SK-N-MC (cell line): Measurements from ENCODE around the gene CD28.

ENCODE experiments used
- DNase-seq: peaks from one replicate; pipeline ENCODE4 v3.0.0-alpha.2; 2011; ENCODE audit warnings: low read depth, low spot score
- H3K27ac ChIP-seq: fragments of 200-600 bp; sonication (generic); 2 replicates; pipeline ENCODE4 v1.5.1; 2016; ENCODE audit warnings: mixed run types
- H3K36me3 ChIP-seq: fragments of 200-600 bp; sonication (generic); 2 replicates; pipeline ENCODE4 v1.6.1; 2017; ENCODE audit warnings: antibody characterized with exemption, low read length, mixed read lengths; ENCODE audit not compliant: insufficient read depth
- H3K4me3 ChIP-seq: fragments of 200-600 bp; sonication (generic); 2 replicates; pipeline ENCODE4 v1.5.1; 2016
- H3K9ac ChIP-seq: fragments of 200-600 bp; sonication (generic); 2 replicates; pipeline ENCODE4 v1.8.0; 2017; ENCODE audit warnings: mixed run types, mixed read lengths; ENCODE audit not compliant: insufficient read length
- H3K9me3 ChIP-seq: fragments of 200-600 bp; sonication (generic); 2 replicates; pipeline ENCODE4 v1.6.1; 2017; ENCODE audit warnings: low read depth, mild to moderate bottlenecking, antibody characterized with exemption, low read length, moderate library complexity, mixed read lengths
- EZH2 ChIP-seq: fragments of 200-600 bp; sonication (generic); IDR thresholded peaks from one replicate; pipeline ENCODE4 v1.6.1; 2017; ENCODE audit warnings: antibody characterized with exemption
- FOXP2 ChIP-seq: optimal IDR thresholded peaks from 2 replicates; pipeline ENCODE3; 2011; ENCODE audit warnings: mild to moderate bottlenecking, moderate library complexity; ENCODE audit not compliant: insufficient read depth; ENCODE audit errors: extremely low read length, control extremely low read depth
- POLR2AphosphoS5 ChIP-seq: IDR thresholded peaks from 2 replicates; pipeline ENCODE4 v1.6.1; 2012; ENCODE audit warnings: mild to moderate bottlenecking, low read depth, low read length, borderline replicate concordance

The CD28 gene

DNA sequence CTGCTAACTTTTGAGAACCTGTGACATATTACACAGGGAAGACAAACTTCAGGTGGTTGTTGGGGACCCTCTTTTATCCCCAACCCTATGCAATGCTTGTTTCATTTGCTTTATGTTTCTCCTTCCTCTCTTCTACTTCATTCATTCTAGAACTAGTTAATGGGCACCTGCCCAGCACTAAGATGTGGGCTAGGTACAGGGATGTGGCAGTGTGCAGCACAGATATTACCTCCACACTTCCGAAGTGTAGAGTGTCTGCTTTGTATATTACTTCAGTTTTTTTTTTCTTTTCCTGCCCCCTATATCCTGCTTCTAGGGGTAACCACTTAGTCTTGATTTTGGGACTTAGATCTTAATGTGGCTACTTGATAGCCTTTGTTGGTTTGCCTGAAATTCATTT is 35.1 kb downstream of the CD28 start:
- Histone ChIP-seq H3K4me3 (no peak overlapping the region), H3K9me3 (no peaks in the 10 kb centered on the region), H3K36me3 (no peaks in the 10 kb centered on the region), H3K9ac (no peak overlapping the region), H3K27ac (no peak overlapping the region)
- TF ChIP-seq EZH2 (no peak), POLR2AphosphoS5 (no peak), FOXP2 (no peak)
- DNase-seq: no peak

DNA sequence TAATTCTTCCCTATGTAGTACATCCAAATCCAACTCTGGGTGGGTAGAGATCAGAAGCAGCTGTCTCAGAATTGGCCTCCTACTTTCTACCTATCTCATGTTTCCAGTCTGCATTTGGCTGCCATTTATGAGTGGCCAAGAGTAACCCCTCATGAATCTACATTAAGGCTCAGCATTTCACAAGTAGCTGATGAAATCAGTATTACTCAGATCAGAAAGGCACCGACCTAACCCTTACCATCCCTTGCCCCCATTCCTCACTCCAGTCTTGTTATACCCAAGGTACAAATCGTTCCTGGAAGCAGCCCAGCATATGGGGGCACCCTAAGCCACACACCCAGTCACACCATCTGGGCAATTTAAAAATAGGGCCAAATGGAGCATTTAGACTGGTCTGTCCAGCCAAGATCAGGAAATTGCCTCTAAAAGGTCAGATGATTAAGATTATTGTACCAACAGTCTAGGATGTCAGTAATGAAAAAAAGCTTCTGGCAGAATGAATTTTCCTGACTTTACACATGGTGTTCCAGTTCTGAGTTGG is 37.1 kb downstream of the CD28 start:
- no peak overlapping the region for H3K4me3 ChIP-seq
- TF ChIP-seq FOXP2 (no peak), EZH2 (no peak), POLR2AphosphoS5 (no peak)
- no peaks in the 10 kb centered on the region for H3K36me3 ChIP-seq
- H3K9me3 ChIP-seq: no peaks in the 10 kb centered on the region
- H3K9ac ChIP-seq: no peak overlapping the region
- no peak for DNase-seq
- no peak overlapping the region for H3K27ac ChIP-seq

DNA sequence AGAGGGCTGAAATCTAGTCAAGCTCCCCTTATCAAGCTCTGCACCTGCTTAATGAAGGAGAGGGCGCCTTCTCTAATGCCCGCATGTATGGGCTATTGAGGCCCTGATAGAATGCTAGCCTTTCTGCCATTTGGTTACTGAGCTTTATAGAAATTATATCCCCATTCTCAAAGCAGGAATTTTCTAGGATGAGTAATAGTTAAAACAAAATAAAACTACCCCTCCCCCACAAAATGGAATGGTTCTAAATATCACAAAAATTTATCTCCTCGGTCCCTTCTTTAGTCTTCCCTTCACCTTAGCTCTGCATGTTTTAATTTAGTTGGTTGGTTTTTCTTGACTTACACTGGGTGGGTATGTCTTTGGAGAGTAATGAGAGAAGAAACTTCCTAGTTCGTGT is 37.7 kb downstream of the CD28 start:
- H3K27ac ChIP-seq: no peak overlapping the region
- H3K4me3 ChIP-seq: no peak overlapping the region
- H3K9ac ChIP-seq: no peak overlapping the region
- no peaks in the 10 kb centered on the region for H3K9me3 ChIP-seq
- no peak for DNase-seq
- no peaks in the 10 kb centered on the region for H3K36me3 ChIP-seq
- no peak for TF ChIP-seq EZH2
- no peak for TF ChIP-seq POLR2AphosphoS5
- no peak for TF ChIP-seq FOXP2

DNA sequence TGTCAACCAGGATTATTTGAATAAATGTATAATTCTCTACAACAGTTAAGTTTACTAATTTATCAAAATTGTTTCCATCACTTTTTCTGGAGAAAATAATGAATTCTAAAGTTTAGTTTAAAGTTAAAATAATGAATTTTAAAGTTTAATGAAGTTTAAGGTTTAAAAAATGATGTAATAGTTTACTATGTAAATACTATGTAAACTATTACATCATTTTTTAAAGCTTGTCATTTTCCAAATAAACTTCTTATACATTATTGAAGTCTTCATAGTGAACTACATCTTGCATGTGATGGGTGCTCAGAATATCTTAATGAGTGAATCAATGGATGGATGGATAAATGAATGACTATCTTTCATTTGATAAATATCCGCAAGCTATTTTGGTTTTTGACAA is 38.8 kb downstream of the CD28 start:
- H3K36me3 ChIP-seq: no peaks in the 10 kb centered on the region
- TF ChIP-seq POLR2AphosphoS5 (no peak), EZH2 (no peak), FOXP2 (no peak)
- no peak overlapping the region for H3K27ac ChIP-seq
- H3K9me3 ChIP-seq: no peaks in the 10 kb centered on the region
- no peak overlapping the region for H3K4me3 ChIP-seq
- H3K9ac ChIP-seq: no peak overlapping the region
- DNase-seq: no peak

DNA sequence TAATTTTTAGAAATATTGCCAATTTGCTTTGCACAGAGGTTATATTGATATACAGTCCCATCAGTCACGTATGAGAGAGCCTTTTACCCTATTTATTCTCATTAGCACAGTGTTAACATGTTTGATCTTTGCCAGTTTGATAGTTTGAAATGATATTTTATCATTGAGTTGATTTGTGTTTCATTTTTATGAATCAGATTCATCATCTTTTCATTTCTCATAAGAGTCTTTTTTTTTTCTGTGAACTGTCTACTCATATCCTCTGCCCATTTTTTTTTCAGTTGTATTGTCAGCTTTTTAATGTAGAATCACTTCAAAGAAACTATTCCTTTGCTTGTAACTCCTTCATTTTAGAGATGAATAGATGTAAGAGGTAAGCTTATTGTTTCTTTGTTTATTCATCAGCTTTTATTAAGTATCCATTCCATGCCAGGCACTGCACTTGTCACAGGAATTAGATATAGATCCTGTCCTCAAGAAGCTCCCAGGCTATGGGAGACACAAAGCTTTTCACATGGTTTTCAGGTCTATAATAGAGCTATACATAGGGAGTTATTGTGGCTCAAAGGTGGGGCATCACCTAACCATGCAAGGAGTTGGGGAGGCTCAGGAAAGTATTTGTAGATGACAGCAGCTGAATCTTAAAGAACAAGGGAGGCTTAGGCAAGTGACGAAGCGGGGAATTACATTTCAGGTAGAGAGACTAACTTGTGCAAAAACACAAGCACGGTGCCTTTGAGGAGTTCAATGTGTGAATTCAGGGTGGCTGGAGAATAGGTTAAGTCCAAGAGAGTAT is 42.1 kb downstream of the CD28 start:
- no peak overlapping the region for H3K9ac ChIP-seq
- no peaks in the 10 kb centered on the region for H3K9me3 ChIP-seq
- H3K36me3 ChIP-seq: no peaks in the 10 kb centered on the region
- TF ChIP-seq EZH2 (no peak), POLR2AphosphoS5 (no peak), FOXP2 (no peak)
- no peak overlapping the region for H3K27ac ChIP-seq
- no peak for DNase-seq
- no peak overlapping the region for H3K4me3 ChIP-seq

DNA sequence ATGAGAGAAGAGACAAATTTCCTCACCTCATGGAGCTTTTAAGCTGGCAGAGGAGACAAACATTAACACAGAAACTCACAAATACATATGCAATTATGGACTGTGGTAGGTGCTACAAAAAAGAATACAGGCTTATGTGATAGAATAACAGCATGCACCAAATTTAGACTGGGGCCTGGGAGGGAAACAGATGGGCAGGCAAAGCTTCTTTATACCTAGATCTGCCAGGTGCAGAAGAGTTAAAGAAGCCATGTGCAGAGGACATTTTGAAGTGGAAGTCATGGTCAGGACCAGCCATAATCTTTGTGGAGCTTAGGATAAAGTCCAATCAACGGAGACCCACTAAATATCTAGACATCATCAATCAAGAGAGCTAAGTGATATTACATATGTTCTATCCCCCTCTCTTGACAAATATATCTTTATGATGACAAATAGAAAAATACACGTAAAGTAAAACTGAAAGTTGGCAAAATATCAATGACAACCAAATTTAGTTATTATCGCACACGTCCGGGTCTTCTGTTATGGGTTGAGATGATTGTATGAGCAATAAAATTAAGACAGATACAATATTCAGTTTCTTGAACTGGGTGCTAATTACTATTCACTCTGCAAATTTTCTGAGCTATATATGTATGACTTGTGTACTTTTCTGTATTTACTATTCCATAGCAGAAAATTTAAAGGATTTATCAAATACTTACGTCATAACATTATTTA is 44.1 kb downstream of the CD28 start:
- Histone ChIP-seq H3K36me3 (no peaks in the 10 kb centered on the region), H3K27ac (no peak overlapping the region), H3K4me3 (no peak overlapping the region), H3K9me3 (peaks cover under 1% of the 10 kb centered on the region; the same call in 1 of the 2 replicates), H3K9ac (no peak overlapping the region)
- TF ChIP-seq FOXP2 (no peak), POLR2AphosphoS5 (no peak), EZH2 (no peak)
- DNase-seq: no peak

DNA sequence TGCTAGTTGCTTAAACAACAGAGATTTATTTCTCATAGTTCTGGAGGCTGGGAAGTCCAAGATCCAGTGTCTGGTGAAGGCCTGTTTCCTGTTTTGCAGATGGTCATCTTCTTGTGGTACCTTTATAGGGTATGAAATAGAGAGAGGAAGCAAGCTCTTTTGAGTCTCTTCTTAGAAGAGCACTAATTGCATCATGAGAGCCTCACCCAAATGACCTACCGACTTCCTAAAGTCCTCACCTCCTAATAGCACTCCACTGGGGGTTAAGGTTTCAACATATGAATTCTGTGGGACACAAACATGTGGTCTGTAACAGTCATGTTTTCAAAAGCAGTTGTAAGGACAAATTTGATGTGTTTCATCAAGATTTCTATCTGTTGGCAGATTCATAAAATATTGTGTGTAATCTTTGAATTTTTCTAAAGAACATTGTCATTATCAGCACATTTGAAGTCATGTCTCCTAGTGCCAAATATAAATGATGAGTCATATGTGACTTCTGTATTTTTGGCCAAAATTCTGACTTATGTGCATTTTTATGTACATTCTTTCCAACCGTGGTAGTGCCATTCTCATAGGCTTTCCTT is 45.3 kb downstream of the CD28 start:
- Histone ChIP-seq H3K27ac (no peak overlapping the region), H3K9ac (no peak overlapping the region), H3K9me3 (peaks cover 2% of the 10 kb centered on the region; the same call in 1 of the 2 replicates), H3K4me3 (no peak overlapping the region), H3K36me3 (no peaks in the 10 kb centered on the region)
- TF ChIP-seq EZH2: no peak
- TF ChIP-seq FOXP2: no peak
- no peak for TF ChIP-seq POLR2AphosphoS5
- no peak for DNase-seq

DNA sequence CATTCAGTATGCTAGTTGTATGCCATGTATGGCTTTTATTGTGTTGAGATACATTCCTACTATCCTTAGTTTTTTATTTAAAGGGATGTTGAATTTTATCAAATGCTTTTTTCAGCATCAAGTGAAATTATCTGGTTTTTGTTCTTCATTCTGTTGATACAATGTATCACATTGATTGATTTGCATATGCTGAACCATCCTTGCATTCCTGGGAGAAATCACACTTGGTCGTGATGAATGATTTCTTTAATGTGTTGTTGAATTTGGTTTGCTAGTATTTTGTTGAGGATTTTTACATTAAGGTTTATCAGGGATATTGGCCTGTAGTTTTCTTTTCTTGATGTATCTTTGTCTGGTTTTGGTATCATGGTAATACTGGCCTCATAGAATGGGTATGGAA is 49.7 kb downstream of the CD28 start:
- DNase-seq: no peak
- H3K36me3 ChIP-seq: no peaks in the 10 kb centered on the region
- TF ChIP-seq EZH2: no peak
- TF ChIP-seq FOXP2: no peak
- no peak for TF ChIP-seq POLR2AphosphoS5
- no peak overlapping the region for H3K9ac ChIP-seq
- peaks cover 2% of the 10 kb centered on the region; the same call in 1 of the 2 replicates for H3K9me3 ChIP-seq
- no peak overlapping the region for H3K27ac ChIP-seq
- H3K4me3 ChIP-seq: no peak overlapping the region
